Activated T-cell treated with anti-CD3 and anti-CD28 coated beads for 4 hours (primary cell): Measurements from ENCODE around the gene SEMA4F.
"Not testable (repeated sequence)": the region's sequence is repeated elsewhere in the genome, so short reads cannot be mapped to it uniquely, and the experiment has no call there.

Experiments used
- DNase-seq: peaks from one replicate; pipeline ENCODE4 v3.0.0-alpha.2; 2020

SEMA4F gene

GRCh38 chr2:74653985-74654882 is at the start of gene SEMA4F:
Gene SEMA4F, plus strand, starts transcription at chr2:74654247. Its CDS starts 130 bp downstream, at chr2:74654377.
- DNase-seq: peak; percentile 90

GRCh38 chr2:74606927-74607326 is 47.1 kb upstream of the SEMA4F start:
- no peak for DNase-seq

- no peak for DNase-seq
These were observed 36.9 kb upstream of the SEMA4F start for GRCh38 chr2:74617122-74617521.

- DNase-seq: no peak
These were observed 35.5 kb upstream of the SEMA4F start for GRCh38 chr2:74618410-74619083.

GRCh38 chr2:74619651-74620297 is 34.3 kb upstream of the SEMA4F start:
- no peak for DNase-seq

- no peak for DNase-seq
These were observed 33.4 kb upstream of the SEMA4F start for GRCh38 chr2:74620671-74621070.

- DNase-seq: no peak
These were observed 28.2 kb upstream of the SEMA4F start for GRCh38 chr2:74625658-74626425.

- DNase-seq: no peak
These were observed 25.4 kb upstream of the SEMA4F start for GRCh38 chr2:74628538-74629105.

GRCh38 chr2:74630454-74630853 is 23.6 kb upstream of the SEMA4F start:
- DNase-seq: not testable (repeated sequence)

- no peak for DNase-seq
These were observed 21.7 kb upstream of the SEMA4F start for GRCh38 chr2:74632209-74632938.

GRCh38 chr2:74632939-74633312 is 21.1 kb upstream of the SEMA4F start:
- DNase-seq: no peak

GRCh38 chr2:74639550-74639949 is 14.5 kb upstream of the SEMA4F start:
- no peak for DNase-seq

GRCh38 chr2:74645344-74645743 is 8.7 kb upstream of the SEMA4F start:
- no peak for DNase-seq

GRCh38 chr2:74646201-74646600 is 7.8 kb upstream of the SEMA4F start:
- DNase-seq: no peak

- no peak for DNase-seq
These were observed 7.1 kb upstream of the SEMA4F start for GRCh38 chr2:74646834-74647482.

GRCh38 chr2:74648009-74648443 is 6.0 kb upstream of the SEMA4F start, which contains the start of gene M1AP:
Gene M1AP, minus strand, starts transcription at chr2:74648330. Its CDS starts 8,055 bp downstream, at chr2:74640275.
- DNase-seq: no peak

GRCh38 chr2:74653589-74653984 is 460 bp upstream of the SEMA4F start:
- DNase-seq: no peak

- DNase-seq: no peak
These were observed 1.5 kb downstream of the SEMA4F start for GRCh38 chr2:74655579-74655978.

- DNase-seq: no peak
These were observed 4.5 kb downstream of the SEMA4F start for GRCh38 chr2:74658516-74658915.

GRCh38 chr2:74659462-74659861 is 5.4 kb downstream of the SEMA4F start:
- no peak for DNase-seq

GRCh38 chr2:74668087-74668486 is 14.0 kb downstream of the SEMA4F start:
- no peak for DNase-seq
